Ishikawa (cell line): ENCODE measurements around the gene PPP1R2B.

Experiments
- CEBPB ChIP-seq: IDR thresholded peaks from 2 replicates; pipeline ENCODE4 v1.6.1; 2012
- CREB1 ChIP-seq: IDR thresholded peaks from 2 replicates; pipeline ENCODE4 v1.6.1; 2012; ENCODE audit warnings: low read depth
- EGR1 ChIP-seq: IDR thresholded peaks from 2 replicates; pipeline ENCODE4 v1.6.1; 2012
- EP300 ChIP-seq: IDR thresholded peaks from 2 replicates; pipeline ENCODE4 v1.6.1; 2012; ENCODE audit warnings: borderline replicate concordance
- FOXM1 ChIP-seq: IDR thresholded peaks from 2 replicates; pipeline ENCODE4 v1.6.1; 2012; ENCODE audit warnings: low read depth, borderline replicate concordance
- MAX ChIP-seq: IDR thresholded peaks from 2 replicates; pipeline ENCODE4 v1.6.1; 2012
- NFIC ChIP-seq: IDR thresholded peaks from 2 replicates; pipeline ENCODE4 v1.6.1; 2012
- RAD21 ChIP-seq: IDR thresholded peaks from 2 replicates; pipeline ENCODE4 v1.6.1; 2012; ENCODE audit warnings: low read depth
- REST ChIP-seq: IDR thresholded peaks from 2 replicates; pipeline ENCODE4 v1.6.1; 2012; ENCODE audit warnings: low read depth, mild to moderate bottlenecking
- TAF1 ChIP-seq: IDR thresholded peaks from 2 replicates; pipeline ENCODE4 v1.6.1; 2012; ENCODE audit warnings: low read depth, mild to moderate bottlenecking
- TCF12 ChIP-seq: IDR thresholded peaks from 2 replicates; pipeline ENCODE4 v1.6.1; 2012; ENCODE audit warnings: low read depth
- TEAD4 ChIP-seq: IDR thresholded peaks from 2 replicates; pipeline ENCODE4 v1.6.1; 2012
- USF1 ChIP-seq: IDR thresholded peaks from 2 replicates; pipeline ENCODE4 v1.6.1; 2012
- YY1 ChIP-seq: IDR thresholded peaks from 2 replicates; pipeline ENCODE4 v1.6.1; 2012; ENCODE audit warnings: low read depth
- ZBTB7A ChIP-seq: IDR thresholded peaks from 2 replicates; pipeline ENCODE4 v1.6.1; 2012; ENCODE audit warnings: low read depth

Gene PPP1R2B

GRCh38 chr5:156838961-156839360, 11.1 kb upstream of the PPP1R2B start:
- TF ChIP-seq EP300 (no peak), FOXM1 (no peak)

- TF ChIP-seq RAD21 (no peak), ZBTB7A (no peak), MAX (no peak)
These were observed 8.4 kb upstream of the PPP1R2B start for GRCh38 chr5:156841737-156842136.

GRCh38 chr5:156846914-156847313, 3.2 kb upstream of the PPP1R2B start:
- TF ChIP-seq FOXM1: no peak
- no peak for TF ChIP-seq MAX
- TF ChIP-seq ZBTB7A: no peak
- no peak for TF ChIP-seq TAF1
- no peak for TF ChIP-seq RAD21
- no peak for TF ChIP-seq USF1

- TF ChIP-seq RAD21: no peak
These were observed 1.8 kb downstream of the PPP1R2B start for GRCh38 chr5:156851880-156852279.

GRCh38 chr5:156865427-156865826, 15.3 kb downstream of the PPP1R2B start:
- TF ChIP-seq CREB1 (no peak), TAF1 (no peak), TCF12 (no peak), MAX (no peak), RAD21 (no peak), USF1 (no peak), ZBTB7A (no peak), TEAD4 (no peak)

GRCh38 chr5:156870498-156870839, 20.4 kb downstream of the PPP1R2B start:
- TF ChIP-seq EP300: no peak
- no peak for TF ChIP-seq ZBTB7A
- TF ChIP-seq EGR1: no peak
- TF ChIP-seq CEBPB: no peak
- TF ChIP-seq CREB1: no peak
- TF ChIP-seq TCF12: no peak
- TF ChIP-seq MAX: no peak
- TF ChIP-seq USF1: no peak
- no peak for TF ChIP-seq NFIC
- no peak for TF ChIP-seq FOXM1
- no peak for TF ChIP-seq RAD21
- no peak for TF ChIP-seq TAF1
- TF ChIP-seq YY1: no peak
- no peak for TF ChIP-seq REST
- TF ChIP-seq TEAD4: no peak

GRCh38 chr5:156871212-156871611, 21.1 kb downstream of the PPP1R2B start:
- TF ChIP-seq ZBTB7A (no peak), TEAD4 (no peak), EGR1 (no peak), CREB1 (no peak), RAD21 (no peak), EP300 (no peak), CEBPB (no peak), NFIC (no peak), MAX (no peak), FOXM1 (no peak), USF1 (no peak), TCF12 (no peak), REST (no peak), TAF1 (no peak), YY1 (no peak)
